H1 (cell line): ENCODE measurements around the gene TRAF3IP3. TPM values are rescaled to one million over a fixed set of nuclear protein-coding genes. Genes with fewer than 3 reads are reported as not detected.

ENCODE experiments used
- CTCF ChIA-PET: fragments of 300-600 bp; sonication (Branson Sonifier 250); formaldehyde crosslinking; loops from one replicate; lab custom pipeline; 2021; ENCODE audit not compliant: partially characterized antibody; lab: Charles Lee
- POLR2A ChIA-PET: fragments of 300-600 bp; sonication (Branson Sonifier 250); formaldehyde crosslinking; loops from one replicate; lab custom pipeline; 2021; ENCODE audit warnings: inconsistent platforms; ENCODE audit not compliant: partially characterized antibody; lab: Charles Lee
- DNase-seq, 2 experiments: peaks; one replicate each; pipeline versions ENCODE4 v3.0.0 to v3.0.0-alpha.2; 2010 to 2022; ENCODE audit warnings: low spot score in 2 of 2, low read depth in 1 of 2, mixed read lengths in 1 of 2
- FAIRE-seq: peaks from 2 replicates; lab custom pipeline; 2011; peaks lifted over from hg19 to GRCh38; lab: Jason Lieb, UNC
- H2AFZ ChIP-seq: 2 replicates; pipeline ENCODE4 v1.8.1; 2012; ENCODE audit warnings: low read length, inconsistent platforms
- H2AK5ac ChIP-seq: 2 replicates; pipeline ENCODE4 v1.6.1; 2013; ENCODE audit warnings: low read depth, low read length
- H2BK120ac ChIP-seq: replicated peaks from 2 replicates; pipeline ENCODE3; 2013; ENCODE audit warnings: low read depth, low read length, inconsistent platforms
- H2BK12ac ChIP-seq: 2 replicates; pipeline ENCODE4 v1.6.1; 2013; ENCODE audit warnings: low read depth, low read length
- H2BK15ac ChIP-seq: 2 replicates; pipeline ENCODE4 v1.6.1; 2013; ENCODE audit warnings: low read length
- H2BK20ac ChIP-seq: 2 replicates; pipeline ENCODE4 v1.6.1; 2013; ENCODE audit warnings: low read length
- H2BK5ac ChIP-seq: 2 replicates; pipeline ENCODE4 v1.6.1; 2013; ENCODE audit warnings: low read depth, low read length
- H3K14ac ChIP-seq: 2 replicates; pipeline ENCODE4 v1.6.1; 2013; ENCODE audit warnings: inconsistent platforms; ENCODE audit not compliant: insufficient read length
- H3K18ac ChIP-seq: 2 replicates; pipeline ENCODE4 v1.6.1; 2013; ENCODE audit warnings: low read length; ENCODE audit errors: extremely low read depth
- H3K23ac ChIP-seq: 2 replicates; pipeline ENCODE4 v1.6.1; 2013; ENCODE audit warnings: inconsistent platforms; ENCODE audit not compliant: insufficient read length
- H3K23me2 ChIP-seq: 2 replicates; pipeline ENCODE4 v1.6.1; 2013; ENCODE audit warnings: low read depth, low read length
- H3K27ac ChIP-seq: 2 replicates; pipeline ENCODE4 v1.6.1; 2011; ENCODE audit warnings: low read depth, low read length, inconsistent platforms
- H3K27me3 ChIP-seq, 4 experiments: replicated peaks in 1 of 4; 1 replicate in 1 of 4; 2 replicates in 3 of 4; pipeline versions ENCODE4 v1.6.1 to v1.8.1; 2011 to 2013; ENCODE audit warnings: low read length in 3 of 4, mild to moderate bottlenecking in 3 of 4, inconsistent platforms in 2 of 4, mixed read lengths in 2 of 4, moderate library complexity in 1 of 4; ENCODE audit not compliant: control insufficient read depth in 3 of 4, insufficient read depth in 3 of 4; ENCODE audit errors: extremely low read depth in 1 of 4
- H3K36me3 ChIP-seq, 4 experiments: 2 replicates each; pipeline versions ENCODE4 v1.6.1 to v1.8.1; 2011 to 2013; ENCODE audit warnings: mild to moderate bottlenecking in 4 of 4, low read length in 3 of 4, moderate library complexity in 2 of 4, control low read depth in 1 of 4, inconsistent platforms in 1 of 4; ENCODE audit not compliant: insufficient read depth in 4 of 4, control insufficient read depth in 2 of 4
- H3K4ac ChIP-seq: replicated peaks from 2 replicates; pipeline ENCODE3; 2013; ENCODE audit warnings: low read length, low read depth, mixed read lengths, inconsistent platforms; ENCODE audit not compliant: insufficient read length
- H3K4me1 ChIP-seq, 4 experiments: replicated peaks in 1 of 4; 1 replicate in 1 of 4; 2 replicates in 3 of 4; pipeline versions ENCODE4 v1.6.1 to v1.8.1; 2011 to 2013; ENCODE audit warnings: low read length in 3 of 4, inconsistent platforms in 2 of 4, mixed read lengths in 1 of 4; ENCODE audit not compliant: insufficient read depth in 4 of 4, control insufficient read depth in 3 of 4
- H3K4me2 ChIP-seq, 2 experiments: 2 replicates each; pipeline versions ENCODE4 v1.6.1 to v1.8.1; 2011 to 2013; ENCODE audit warnings: low read depth in 2 of 2, low read length in 2 of 2, control low read depth in 1 of 2, inconsistent platforms in 1 of 2, mild to moderate bottlenecking in 1 of 2; ENCODE audit not compliant: insufficient read depth in 1 of 2
- H3K4me3 ChIP-seq, 4 experiments: fragments of 200-600, 300-600 bp in 1 of 4; sonication (generic), shearing (Covaris generic), sonication (Bioruptor Twin) in 1 of 4; 2 replicates each; pipeline versions ENCODE4 v1.5.1 to v1.8.1; 2011 to 2016; ENCODE audit warnings: low read length in 4 of 4, low read depth in 3 of 4, control low read depth in 2 of 4, inconsistent platforms in 2 of 4, mild to moderate bottlenecking in 2 of 4, mixed read lengths in 1 of 4, moderate library complexity in 1 of 4; ENCODE audit not compliant: insufficient read depth in 2 of 4; ENCODE audit errors: extremely low read depth in 1 of 4
- H3K56ac ChIP-seq: replicated peaks from 2 replicates; pipeline ENCODE3; 2013; ENCODE audit warnings: low read depth, mild to moderate bottlenecking, mixed read lengths, low read length, inconsistent platforms; ENCODE audit not compliant: insufficient read length
- H3K79me1 ChIP-seq: 2 replicates; pipeline ENCODE4 v1.6.1; 2013; ENCODE audit warnings: low read depth, low read length, control low read depth
- H3K79me2 ChIP-seq, 2 experiments: 2 replicates each; pipeline versions ENCODE4 v1.6.1 to v1.8.1; 2012 to 2013; ENCODE audit warnings: low read length in 2 of 2, mild to moderate bottlenecking in 2 of 2, inconsistent platforms in 1 of 2; ENCODE audit not compliant: insufficient read depth in 2 of 2, control insufficient read depth in 1 of 2
- H3K9ac ChIP-seq, 4 experiments: replicated peaks in 1 of 4; 1 replicate in 1 of 4; 2 replicates in 3 of 4; pipeline versions ENCODE4 v1.6.1 to v1.8.1; 2011 to 2013; ENCODE audit warnings: low read depth in 3 of 4, low read length in 3 of 4, control low read depth in 2 of 4, mild to moderate bottlenecking in 2 of 4, moderate library complexity in 2 of 4, inconsistent platforms in 1 of 4; ENCODE audit errors: extremely low read depth in 1 of 4
- H3K9me3 ChIP-seq, 2 experiments: 2 replicates each; pipeline versions ENCODE4 v1.6.1 to v1.8.1; 2012 to 2013; ENCODE audit warnings: mild to moderate bottlenecking in 2 of 2, moderate library complexity in 2 of 2, control low read depth in 1 of 2, inconsistent platforms in 1 of 2, low read depth in 1 of 2, low read length in 1 of 2, mixed read lengths in 1 of 2; ENCODE audit not compliant: insufficient read depth in 2 of 2
- H4K20me1 ChIP-seq, 2 experiments: replicated peaks in 1 of 2; 2 replicates each; pipeline versions ENCODE3 to v1.8.1; 2011 to 2013; ENCODE audit warnings: inconsistent platforms in 2 of 2, low read length in 2 of 2, mild to moderate bottlenecking in 1 of 2; ENCODE audit not compliant: insufficient read depth in 2 of 2, control insufficient read depth in 1 of 2
- H4K5ac ChIP-seq: 2 replicates; pipeline ENCODE4 v1.6.1; 2013; ENCODE audit warnings: low read length, low read depth, mixed read lengths, inconsistent platforms; ENCODE audit not compliant: insufficient read length
- H4K8ac ChIP-seq: 2 replicates; pipeline ENCODE4 v1.8.0; 2013; ENCODE audit warnings: mild to moderate bottlenecking, moderate library complexity, low read length, inconsistent platforms; ENCODE audit not compliant: insufficient read depth; ENCODE audit errors: extremely low read depth
- H4K91ac ChIP-seq: replicated peaks from 2 replicates; pipeline ENCODE3; 2013; ENCODE audit warnings: low read length, mixed read lengths, inconsistent platforms; ENCODE audit not compliant: insufficient read length
- CHD1 ChIP-seq: IDR thresholded peaks from 2 replicates; pipeline ENCODE4 v1.6.1; 2012; ENCODE audit warnings: low read depth, low read length, improper control_type of control experiment
- EGR1 ChIP-seq: IDR thresholded peaks from 2 replicates; pipeline ENCODE4 v1.6.1; 2011; ENCODE audit warnings: low read depth, low read length, borderline replicate concordance
- MAX ChIP-seq: IDR thresholded peaks from 2 replicates; pipeline ENCODE4 v1.6.1; 2012; ENCODE audit warnings: inconsistent platforms
- POLR2AphosphoS5 ChIP-seq: IDR thresholded peaks from 2 replicates; pipeline ENCODE4 v1.6.1; 2011; ENCODE audit warnings: low read depth, low read length
- RAD21 ChIP-seq, 2 experiments: IDR thresholded peaks in 1 of 2; conservative IDR thresholded peaks in 1 of 2; 2 replicates each; pipeline ENCODE4 v1.6.1; 2011; ENCODE audit warnings: low read depth in 2 of 2, low read length in 2 of 2, improper control_type of control experiment in 1 of 2, inconsistent platforms in 1 of 2, mild to moderate bottlenecking in 1 of 2, moderate library complexity in 1 of 2
- RBBP5 ChIP-seq: IDR thresholded peaks from 2 replicates; pipeline ENCODE4 v1.7.1; 2012; ENCODE audit warnings: low read depth, mild to moderate bottlenecking, inconsistent platforms, low read length, moderate library complexity, borderline replicate concordance
- RXRA ChIP-seq: IDR thresholded peaks from 2 replicates; pipeline ENCODE4 v1.6.1; 2011; ENCODE audit warnings: low read depth, mild to moderate bottlenecking, low read length, moderate library complexity; ENCODE audit not compliant: insufficient read depth
- SIN3A ChIP-seq, 2 experiments: IDR thresholded peaks in 1 of 2; conservative IDR thresholded peaks in 1 of 2; 2 replicates each; pipeline ENCODE4 v1.6.1; 2011 to 2012; ENCODE audit warnings: low read length in 2 of 2, improper control_type of control experiment in 1 of 2, low read depth in 1 of 2, mild to moderate bottlenecking in 1 of 2
- SP4 ChIP-seq: IDR thresholded peaks from 2 replicates; pipeline ENCODE4 v1.6.1; 2012; ENCODE audit warnings: low read length, inconsistent platforms
- SRF ChIP-seq: IDR thresholded peaks from 2 replicates; pipeline ENCODE4 v1.6.1; 2011; ENCODE audit warnings: mild to moderate bottlenecking, low read depth, low read length, moderate library complexity
- YY1 ChIP-seq: IDR thresholded peaks from 2 replicates; pipeline ENCODE4 v1.6.1; 2011; ENCODE audit warnings: low read depth, mild to moderate bottlenecking, low read length
- ZNF274 ChIP-seq: IDR thresholded peaks from 2 replicates; pipeline ENCODE4 v1.7.0; 2012; ENCODE audit warnings: low read length, borderline replicate concordance; ENCODE audit errors: extremely low read depth
- WGBS, 2 experiments: shearing (Covaris generic) in 1 of 2; methylation state at CpG; one replicate each; pipeline versions ENCODE4 v1.1.6 to v1.1.7; 2013 to 2015; ENCODE audit warnings: low lambda C conversion rate in 2 of 2, mixed read lengths in 2 of 2, inconsistent platforms in 1 of 2, low coverage in 1 of 2, missing lambda C conversion rate in 1 of 2; ENCODE audit not compliant: insufficient replicate concordance in 2 of 2, insufficient coverage in 1 of 2, insufficient read length in 1 of 2; ENCODE audit errors: extremely low coverage in 1 of 2, missing lambda C conversion rate in 1 of 2; 5-methylcytosine and 5-hydroxymethylcytosine counted together
- polyA plus RNA-seq, 7 experiments: library from polyadenylated mRNA; depleted of rRNA in 3 of 7; stranded (reverse) in 5 of 7; unstranded in 2 of 7; fragments of >200 nt in 5 of 7; fragments of 200-250 nt in 2 of 7; gene quantifications; 1 replicate in 5 of 7; 2 replicates in 1 of 7; 4 replicates in 1 of 7; pipeline versions ENCODE4 v1.2.1 to v1.2.3, GENCODE V29; 2011 to 2013; ENCODE audit warnings: missing spikeins in 2 of 7, mixed read lengths in 2 of 7
- total RNA-seq: library from RNA; stranded (reverse); fragmentation: NEBNext Ultra II Directional; extraction: Animal tissue kit (Norgen Biotek cat#: 25700); gene quantifications from 2 replicates; pipeline ENCODE4 v1.2.1, GENCODE V29; 2021

The TRAF3IP3 gene
- total and polyA plus RNA-seq, 2 of the 8 experiments (the other 6 are each of a cell fraction or from before 2014, with no cell fraction given), result not detected

GRCh38 chr1:209819058-209819457 lies 63.2 kb downstream of the TRAF3IP3 start:
- Histone ChIP-seq H4K91ac (no peak overlapping the region), H3K79me1 (no peaks in the 10 kb centered on the region), H3K23me2 (no peaks in the 10 kb centered on the region), H2BK12ac (no peak overlapping the region), H3K4me3 (no peak overlapping the region), H3K4me1 (peaks cover 0 to 2% (median 0%) of the 10 kb centered on the region in 4 experiments; a peak in 3 of 7 replicates), H2BK15ac (no peak overlapping the region), H2BK20ac (no peak overlapping the region), H3K14ac (no peak overlapping the region), H3K18ac (no peak overlapping the region), H3K79me2 (no peaks in the 10 kb centered on the region), H3K9me3 (no peaks in the 10 kb centered on the region), H4K5ac (no peak overlapping the region), H4K8ac (no peak overlapping the region), H2AFZ (no peak overlapping the region), H3K4me2 (no peak overlapping the region), H3K9ac (no peak overlapping the region), H3K23ac (no peak overlapping the region), H2BK5ac (no peak overlapping the region), H3K36me3 (no peaks in the 10 kb centered on the region), H2BK120ac (no peak overlapping the region), H3K27ac (no peak overlapping the region), H2AK5ac (no peak overlapping the region), H3K56ac (no peak overlapping the region), H3K4ac (no peak overlapping the region), H3K27me3 (no peaks in the 10 kb centered on the region; a peak in 1 of 7 replicates), H4K20me1 (no peaks in the 10 kb centered on the region)
- WGBS, 2 experiments, result 56% methylated on average over 1 of the region's 1 CpG; no CpG with 5 or more reads in 1 of the 2 experiments
- CTCF ChIA-PET, result interaction anchor here (0.7 to 11.7 kb wide), 3 partner anchors 9 to 542 kb away, joined by 4 to 254 read pairs (median 8); partner anchors contain the start of gene IRF6
- FAIRE-seq (no peak), DNase-seq (no peak)
- POLR2A ChIA-PET, result interaction anchor here (1.1 kb wide), 1 partner anchor 24 kb away, joined by 3 read pairs; no protein-coding TSS in a partner anchor
- no peak for TF ChIP-seq SP4
- TF ChIP-seq CHD1, result no peak
- no peak for TF ChIP-seq RAD21 (IDR thresholded peaks at IDR 0.05 in 1 of 2, conservative IDR thresholded peaks at IDR 0.05 in 1 of 2; ENCODE audit: low read depth in 2 of 2, low read length in 2 of 2)
- TF ChIP-seq SRF, result no peak
- no peak for TF ChIP-seq RBBP5
- TF ChIP-seq EGR1, result no peak
- TF ChIP-seq SIN3A (conservative IDR thresholded peaks at IDR 0.05 in 1 of 2, IDR thresholded peaks at IDR 0.05 in 1 of 2; ENCODE audit: low read depth in 1 of 2, low read length in 2 of 2), result no peak
- TF ChIP-seq YY1, result no peak
- no peak for TF ChIP-seq RXRA
- no peak for TF ChIP-seq ZNF274
- no peak for TF ChIP-seq POLR2AphosphoS5
- TF ChIP-seq MAX, result no peak
